Ovary (tissue), 3 donors: ENCODE measurements around the gene C6orf132.

Experiments used
- CTCF ChIP-seq, 3 donors: fragments of 450-650 bp in 2 of 3; fragments of 200-600 bp in 1 of 3; IDR thresholded peaks; one replicate each; pipeline versions ENCODE4 v1.5.1 to v1.8.0; 2016 to 2022; ENCODE audit warnings: antibody characterized with exemption in 3 of 3, mild to moderate bottlenecking in 1 of 3
- POLR2A ChIP-seq: fragments of 450-650 bp; IDR thresholded peaks from one replicate; pipeline ENCODE4 v1.6.1; 2017; ENCODE audit warnings: antibody characterized with exemption, mild to moderate bottlenecking, moderate library complexity
- donor health status: DM: no; HTN: no; CAD: no.

GRCh38 chr6:42141603-42142117 is 760 bp downstream of the C6orf132 start:
- no peak for TF ChIP-seq CTCF (IDR thresholded peaks at IDR 0.05)
- no peak for TF ChIP-seq POLR2A
